Heart left ventricle (tissue), 16 donors: Measurements from ENCODE around the gene MAD2L1. TPM values are rescaled to one million over a fixed set of nuclear protein-coding genes. Genes with fewer than 3 reads are reported as not detected.
"Not testable (repeated sequence)": the region's sequence is repeated elsewhere in the genome, so short reads cannot be mapped to it uniquely, and the experiment has no call there.

ENCODE experiments used
- ATAC-seq, 4 donors: fragments of 200-7000 bp; cut with Tn5 transposase; one replicate each; pipeline ENCODE4 v1.9.1; 2020 to 2022; ENCODE audit warnings: moderate library complexity in 4 of 4, mild to moderate bottlenecking in 3 of 4, moderate number of reproducible peaks in 1 of 4
- DNase-seq, 5 donors: peaks; one replicate each; pipeline ENCODE4 v3.0.0-alpha.2; 2020
- H3K27ac ChIP-seq, 12 donors: fragments of 200-600 bp; sonication (generic) in 4 of 12; one replicate each; pipeline versions ENCODE4 v1.5.0 to v1.8.0; 2016 to 2022; ENCODE audit warnings: mild to moderate bottlenecking in 2 of 12
- H3K27me3 ChIP-seq, 9 donors: fragments of 200-600 bp; sonication (generic) in 2 of 9; one replicate each; pipeline versions ENCODE4 v1.5.1 to v1.8.0; 2016 to 2022; ENCODE audit warnings: mild to moderate bottlenecking in 3 of 9
- H3K36me3 ChIP-seq, 9 donors: fragments of 200-600 bp; sonication (generic) in 2 of 9; one replicate each; pipeline versions ENCODE4 v1.5.0 to v1.8.0; 2018 to 2022; ENCODE audit warnings: mild to moderate bottlenecking in 2 of 9
- H3K4me1 ChIP-seq, 12 donors: fragments of 200-600 bp; sonication (generic) in 4 of 12; one replicate each; pipeline versions ENCODE4 v1.5.0 to v1.8.0; 2016 to 2022; ENCODE audit warnings: mild to moderate bottlenecking in 3 of 12
- H3K4me3 ChIP-seq, 12 donors: fragments of 200-600 bp; sonication (generic) in 4 of 12; one replicate each; pipeline versions ENCODE4 v1.5.0 to v1.8.0; 2017 to 2022; ENCODE audit warnings: mild to moderate bottlenecking in 9 of 12, moderate library complexity in 4 of 12
- H3K9me3 ChIP-seq, 12 donors: fragments of 200-600 bp; sonication (generic) in 4 of 12; one replicate each; pipeline versions ENCODE4 v1.5.0 to v1.8.0; 2016 to 2022; ENCODE audit warnings: mild to moderate bottlenecking in 1 of 12
- CTCF ChIP-seq, 12 donors: fragments of 200-600 bp; sonication (generic) in 4 of 12; IDR thresholded peaks; one replicate each; pipeline versions ENCODE4 v1.5.0 to v1.8.0; 2018 to 2022; ENCODE audit warnings: antibody characterized with exemption in 12 of 12, mild to moderate bottlenecking in 5 of 12
- POLR2A ChIP-seq, 2 donors: fragments of 450-650 bp; IDR thresholded peaks; one replicate each; pipeline ENCODE4 v1.6.1; 2017; ENCODE audit warnings: antibody characterized with exemption in 2 of 2, mild to moderate bottlenecking in 2 of 2, moderate library complexity in 2 of 2
- WGBS, 4 donors: extraction: QIAGEN DNeasy Blood & Tissue Kit in 2 of 4; methylation state at CpG; one replicate each; pipeline versions ENCODE4 v1.1.5 to v1.1.7; 2013 to 2018; 5-methylcytosine and 5-hydroxymethylcytosine counted together
- intact Hi-C, 10 donors: fragments of 100-400 bp; cut with DNase I; formaldehyde crosslinking; loops; one replicate each; pipeline versions ENCODE4 v1.11.1 to v1.14.2; 2022
- polyA plus RNA-seq, 2 donors: library from polyadenylated mRNA; stranded (reverse); fragments of 200-250 nt; gene quantifications; one replicate each; pipeline ENCODE4 v1.2.3, GENCODE V29; 2013
- total RNA-seq, 9 donors: library from RNA; depleted of rRNA in 2 of 9; stranded (reverse); fragments of >200 nt in 2 of 9; fragmentation: NEBNext Ultra II Directional in 3 of 9; extraction: Animal tissue kit (Norgen Biotek cat#: 25700) in 3 of 9; gene quantifications; one replicate each; pipeline versions ENCODE4 v1.1.0 to v1.2.4, GENCODE V29; 2016 to 2023
- donor health status: ischemic (EF 13 %, LVEDD 7.1; RV severe dilation, severe dysfunction).
- donor health status: healthy with polysubstance abuse.
- donor health status: DM: no; HTN: yes; CAD: no.
- donor health status: DM: no; HTN: no; CAD: no.
- donor health status: ischemic (EF 25% LVEDD 6.9; RV normal size, moderate dysfunction).
- donor health status: ischemic (EF 25% LVEDD 5.7; RV mildly dilated, moderate dysfunction).
- donor health status: healthy.
- donor health status: DM: yes; HTN: yes; CAD: no.
- donor health status: ischemic (EF 35%, LVEDD 5.7; RV mildly dilated, moderate dysfunction).
- donor health status: nonischemic (EF 11% LVEDD 7.7; RV severe dilation, severe dysfunction).
- donor health status: DM: yes; HTN: yes; CAD: no.
- donor health status: PGD.
- donor health status: ischemic (EF 29% LVEDD 5.4; RV normal size, mild dysfunction).
- donor health status: nonischemic (EF 23%, LVEDD 6.1; RV moderate dilation, normal function).

MAD2L1 gene
- total and polyA plus RNA-seq, 11 donors = 0.44 to 6.0 (median 1.2) TPM

GRCh38 chr4:120096508-120097297, 30.1 kb upstream of the MAD2L1 start:
- H3K4me1 ChIP-seq = no peaks in the 10 kb centered on the region
- no peaks in the 10 kb centered on the region for H3K27me3 ChIP-seq
- H3K27ac ChIP-seq = no peak overlapping the region
- no peak for ATAC-seq
- no peaks in the 10 kb centered on the region for H3K36me3 ChIP-seq
- no peak overlapping the region for H3K4me3 ChIP-seq
- no peak for DNase-seq
- WGBS, 4 donors = 84 to 89% (median 88%) methylated on average over 2 of the region's 2 CpGs
- TF ChIP-seq POLR2A (IDR thresholded peaks at IDR 0.05) = no peak
- TF ChIP-seq CTCF (IDR thresholded peaks at IDR 0.05) = no peak
- intact Hi-C loops = no loop called here
- H3K9me3 ChIP-seq = no peaks in the 10 kb centered on the region

GRCh38 chr4:120088507-120088906, 21.9 kb upstream of the MAD2L1 start:
- Histone ChIP-seq H3K9me3 (no peaks in the 10 kb centered on the region), H3K27ac (no peak overlapping the region), H3K36me3 (no peaks in the 10 kb centered on the region), H3K4me3 (no peak overlapping the region), H3K27me3 (no peaks in the 10 kb centered on the region), H3K4me1 (no peaks in the 10 kb centered on the region)
- ATAC-seq (no peak), DNase-seq (no peak)
- WGBS, 4 donors = 68 to 94% (median 77%) methylated on average over 2 of the region's 2 CpGs
- intact Hi-C loops = loop anchor here in 1 of 10 donors (10.0 kb wide), 1 partner anchor 1016 kb away; no protein-coding TSS in a partner anchor
- TF ChIP-seq POLR2A (IDR thresholded peaks at IDR 0.05) (no peak), CTCF (IDR thresholded peaks at IDR 0.05) (no peak)

- H3K27ac ChIP-seq = not testable (repeated sequence)
Observed at GRCh38 chr4:120088066-120088465, 21.4 kb upstream of the MAD2L1 start.

GRCh38 chr4:120085705-120086104, 19.1 kb upstream of the MAD2L1 start:
- no peaks in the 10 kb centered on the region for H3K27me3 ChIP-seq
- intact Hi-C loops = loop anchor here in 1 of 10 donors (10.0 kb wide), 1 partner anchor 1019 kb away; no protein-coding TSS in a partner anchor
- DNase-seq (no peak), ATAC-seq (no peak)
- H3K4me3 ChIP-seq = no peak overlapping the region
- H3K9me3 ChIP-seq = no peaks in the 10 kb centered on the region
- no peak overlapping the region for H3K27ac ChIP-seq
- H3K36me3 ChIP-seq = no peaks in the 10 kb centered on the region
- peaks cover 0 to 3% (median 0%) of the 10 kb centered on the region in 12 donors for H3K4me1 ChIP-seq
- TF ChIP-seq CTCF (IDR thresholded peaks at IDR 0.05) (no peak), POLR2A (IDR thresholded peaks at IDR 0.05) (no peak)

More at GRCh38 chr4:120088066-120088465, 21.4 kb upstream of the MAD2L1 start:
- not testable (repeated sequence) for DNase-seq, H3K36me3 ChIP-seq, H3K9me3 ChIP-seq, H3K4me3 ChIP-seq, H3K27me3 ChIP-seq, ATAC-seq, H3K4me1 ChIP-seq
- 54 to 67% (median 59%) methylated on average over 1 of the region's 1 CpG for WGBS, 4 donors
- intact Hi-C loops = loop anchor here in 1 of 10 donors (10.0 kb wide), 1 partner anchor 1017 kb away; no protein-coding TSS in a partner anchor
